SK-N-MC (cell line): ENCODE measurements around the gene AKAP10.

Source experiments
- EZH2 ChIP-seq: fragments of 200-600 bp; sonication (generic); IDR thresholded peaks from one replicate; pipeline ENCODE4 v1.6.1; 2017; ENCODE audit warnings: antibody characterized with exemption
- FOXP2 ChIP-seq: optimal IDR thresholded peaks from 2 replicates; pipeline ENCODE3; 2011; ENCODE audit warnings: mild to moderate bottlenecking, moderate library complexity; ENCODE audit not compliant: insufficient read depth; ENCODE audit errors: extremely low read length, control extremely low read depth
- POLR2AphosphoS5 ChIP-seq: IDR thresholded peaks from 2 replicates; pipeline ENCODE4 v1.6.1; 2012; ENCODE audit warnings: mild to moderate bottlenecking, low read depth, low read length, borderline replicate concordance

DNA sequence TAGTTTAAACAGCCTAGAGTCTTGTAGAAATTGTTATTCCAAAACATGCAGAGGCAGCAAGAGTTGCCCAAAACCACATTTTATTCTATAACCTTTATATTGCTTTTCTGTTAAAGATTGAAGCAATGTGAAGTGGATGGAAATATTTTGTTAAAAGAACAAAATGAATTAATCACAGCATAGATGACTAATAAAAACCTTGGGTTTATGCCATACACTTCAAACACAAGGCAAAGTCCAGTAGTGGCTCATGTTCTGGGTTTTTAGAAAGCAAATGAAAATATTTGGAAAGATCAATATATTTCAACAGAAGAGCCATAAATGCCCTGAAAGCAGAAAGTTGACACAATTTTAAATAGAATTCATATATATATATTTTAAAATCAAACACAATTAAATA lies 73.2 kb downstream of the AKAP10 start:
- TF ChIP-seq EZH2 (no peak), POLR2AphosphoS5 (no peak), FOXP2 (no peak)
